HG03103 (cell line): Measurements from ENCODE around the gene BTF3L4.
"Not testable (repeated sequence)": the region's sequence is repeated elsewhere in the genome, so short reads cannot be mapped to it uniquely, and the experiment has no call there.

Experiments used
- ATAC-seq: cut with Tn5 transposase; IDR thresholded peaks from one replicate; pipeline ENCODE4 v1.9.1; 2021; ENCODE audit warnings: low read depth; ENCODE audit not compliant: unreplicated experiment

The BTF3L4 gene

GRCh38 chr1:52056163-52056936, at the start of gene BTF3L4:
Gene BTF3L4, plus strand, starts transcription at chr1:52056295. Its CDS starts 3,553 bp downstream, at chr1:52059848.
- ATAC-seq, result peak; percentile 77

GRCh38 chr1:52007215-52008002, 48.7 kb upstream of the BTF3L4 start:
- ATAC-seq, result no peak

GRCh38 chr1:52008071-52008809, 47.9 kb upstream of the BTF3L4 start:
- ATAC-seq, result no peak

- ATAC-seq, result no peak
These were observed 34.0 kb upstream of the BTF3L4 start for GRCh38 chr1:52022133-52022532.

GRCh38 chr1:52026278-52026677, 29.8 kb upstream of the BTF3L4 start:
- no peak for ATAC-seq

- no peak for ATAC-seq
These were observed 27.8 kb upstream of the BTF3L4 start for GRCh38 chr1:52028328-52028727.

- ATAC-seq, result not testable (repeated sequence)
These were observed 27.3 kb upstream of the BTF3L4 start for GRCh38 chr1:52028839-52029238.

- ATAC-seq, result no peak
These were observed 23.8 kb upstream of the BTF3L4 start for GRCh38 chr1:52032124-52032784.

GRCh38 chr1:52032785-52033131, 23.3 kb upstream of the BTF3L4 start:
- ATAC-seq, result no peak

GRCh38 chr1:52033190-52034049, 22.7 kb upstream of the BTF3L4 start, which contains the start of gene KTI12:
Gene KTI12, minus strand, starts transcription at chr1:52033810. Its CDS starts 49 bp downstream, at chr1:52033761.
- peak; percentile 76 for ATAC-seq

GRCh38 chr1:52034050-52034384, 22.1 kb upstream of the BTF3L4 start:
- ATAC-seq, result no peak

GRCh38 chr1:52037402-52037814, 18.7 kb upstream of the BTF3L4 start:
- no peak for ATAC-seq

- ATAC-seq, result no peak
These were observed 18.2 kb upstream of the BTF3L4 start for GRCh38 chr1:52037909-52038308.

GRCh38 chr1:52041551-52042185, 14.4 kb upstream of the BTF3L4 start:
- ATAC-seq, result no peak

- ATAC-seq, result no peak
These were observed 10.9 kb upstream of the BTF3L4 start for GRCh38 chr1:52045236-52045635.

- ATAC-seq, result not testable (repeated sequence)
These were observed 10.4 kb upstream of the BTF3L4 start for GRCh38 chr1:52045666-52046195.

- not testable (repeated sequence) for ATAC-seq
These were observed 6.8 kb upstream of the BTF3L4 start for GRCh38 chr1:52049337-52049736.

- no peak for ATAC-seq
These were observed 2.2 kb upstream of the BTF3L4 start for GRCh38 chr1:52053862-52054261.

GRCh38 chr1:52054496-52055065, 1.5 kb upstream of the BTF3L4 start:
- ATAC-seq, result no peak
